ENCODE results near the gene KRT23. TPM values are rescaled to one million over a fixed set of nuclear protein-coding genes. Genes with fewer than 3 reads are reported as not detected.
"Not testable (repeated sequence)": the region's sequence is repeated elsewhere in the genome, so short reads cannot be mapped to it uniquely, and the experiment has no call there.

KRT23 gene
- total RNA-seq, 1 donor from 2014 or later = not detected

GRCh38 chr17:40951011-40951622 lies 13.7 kb upstream of the KRT23 start:
- intact Hi-C loops (cut with micrococcal nuclease) = no loop called here

DNA sequence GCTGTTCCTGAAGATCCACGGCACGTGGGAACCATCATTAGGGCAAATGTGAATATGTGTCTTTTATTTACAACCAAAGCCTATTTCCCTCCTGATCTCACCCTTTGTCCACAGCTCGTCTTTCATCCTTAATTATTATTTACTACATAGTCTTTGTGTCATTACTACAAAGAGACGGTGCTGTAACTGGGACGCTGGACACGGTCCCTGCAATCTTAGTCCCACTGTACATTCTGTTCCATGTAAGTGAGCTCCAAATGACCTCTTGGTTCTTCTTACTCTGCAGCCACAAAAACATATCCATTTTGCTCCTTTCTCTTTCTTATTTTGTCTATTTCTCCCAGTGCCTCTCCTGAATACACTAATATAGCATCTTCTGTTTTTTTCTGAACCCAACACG lies 12.7 kb upstream of the KRT23 start:
- intact Hi-C loops (cut with micrococcal nuclease) = no loop called here

- intact Hi-C loops (cut with micrococcal nuclease) = no loop called here
These were observed 12.0 kb upstream of the KRT23 start for GRCh38 chr17:40949418-40949817.

GRCh38 chr17:40947929-40948328 lies 10.5 kb upstream of the KRT23 start:
- intact Hi-C loops (cut with micrococcal nuclease) = no loop called here

DNA sequence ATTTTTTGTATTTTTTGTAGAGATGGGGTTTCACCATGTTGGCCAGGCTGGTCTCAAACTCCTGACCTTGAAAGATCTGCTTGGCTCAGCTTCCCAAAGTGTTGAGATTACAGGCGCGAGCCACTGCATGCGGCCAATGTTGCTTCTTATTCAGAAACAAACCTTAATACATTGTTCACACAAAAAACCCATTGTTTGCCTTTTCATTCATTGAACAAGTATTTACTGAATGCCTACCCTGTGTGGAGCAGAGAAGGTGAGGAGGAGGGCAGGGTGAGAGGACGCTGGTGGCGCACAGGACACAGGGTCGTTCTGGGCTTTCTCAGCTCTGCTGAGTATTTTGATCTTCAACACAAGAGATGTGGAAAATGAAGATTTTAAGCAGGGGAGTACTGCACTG lies 8.0 kb upstream of the KRT23 start:
- intact Hi-C loops (cut with micrococcal nuclease) = no loop called here

- intact Hi-C loops (cut with micrococcal nuclease) = no loop called here
These were observed 7.1 kb upstream of the KRT23 start for GRCh38 chr17:40944531-40944930.

DNA sequence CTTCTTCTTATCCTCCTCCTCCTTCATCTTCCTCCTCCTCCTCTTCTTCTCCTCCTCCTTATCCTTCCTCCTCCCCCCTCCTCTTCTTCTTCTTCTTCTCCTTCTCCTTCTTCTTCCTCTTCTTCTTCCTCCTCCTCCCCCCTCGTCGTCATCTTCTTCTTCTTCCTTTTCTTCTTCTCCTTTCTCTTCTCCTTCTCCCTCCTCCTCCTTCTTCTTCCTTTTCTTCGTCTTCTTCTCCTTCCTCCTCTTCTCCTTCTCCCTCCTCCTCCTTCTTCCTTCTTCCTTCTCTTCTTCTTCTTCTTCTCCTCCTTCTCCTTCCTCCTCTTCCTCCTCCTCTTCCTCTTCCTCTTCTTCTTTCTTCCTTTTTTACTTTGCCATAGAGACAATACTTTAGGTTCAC lies 5.1 kb upstream of the KRT23 start:
- intact Hi-C loops (cut with micrococcal nuclease) = no loop called here

- intact Hi-C loops (cut with micrococcal nuclease) = no loop called here
These were observed 2.8 kb upstream of the KRT23 start for GRCh38 chr17:40940266-40940665.

GRCh38 chr17:40938981-40939380 lies 1.5 kb upstream of the KRT23 start:
- intact Hi-C loops (cut with micrococcal nuclease) = no loop called here

- intact Hi-C loops (cut with micrococcal nuclease) = no loop called here
These were observed 470 bp downstream of the KRT23 start for GRCh38 chr17:40936976-40937375.

DNA sequence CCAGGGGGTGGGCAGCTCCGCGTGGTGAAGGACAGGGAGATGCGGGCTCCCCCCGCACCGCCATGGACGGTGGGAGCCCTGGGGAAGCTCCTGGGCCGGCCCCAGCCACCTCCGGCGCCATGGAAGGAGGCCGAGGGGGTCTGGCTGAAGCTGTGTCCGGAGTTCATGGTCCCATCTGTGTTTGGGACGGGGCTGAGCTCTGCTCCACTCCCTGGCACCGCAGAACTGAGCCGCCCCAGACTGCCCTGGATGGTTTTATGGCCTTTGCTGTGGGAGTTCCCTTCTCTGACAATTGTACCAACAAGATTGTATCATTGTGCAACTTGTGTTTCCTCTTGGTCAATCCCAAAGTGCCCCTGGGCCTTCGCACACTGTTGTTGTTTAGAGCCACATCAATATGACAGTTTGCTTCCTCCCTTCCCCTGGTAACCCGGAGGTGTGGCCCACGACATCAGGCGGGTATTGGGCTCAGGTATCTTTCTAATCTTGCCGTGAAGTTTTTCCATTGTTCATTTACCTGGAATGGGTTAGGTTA lies 942 bp downstream of the KRT23 start:
- intact Hi-C loops (cut with micrococcal nuclease) = no loop called here

DNA sequence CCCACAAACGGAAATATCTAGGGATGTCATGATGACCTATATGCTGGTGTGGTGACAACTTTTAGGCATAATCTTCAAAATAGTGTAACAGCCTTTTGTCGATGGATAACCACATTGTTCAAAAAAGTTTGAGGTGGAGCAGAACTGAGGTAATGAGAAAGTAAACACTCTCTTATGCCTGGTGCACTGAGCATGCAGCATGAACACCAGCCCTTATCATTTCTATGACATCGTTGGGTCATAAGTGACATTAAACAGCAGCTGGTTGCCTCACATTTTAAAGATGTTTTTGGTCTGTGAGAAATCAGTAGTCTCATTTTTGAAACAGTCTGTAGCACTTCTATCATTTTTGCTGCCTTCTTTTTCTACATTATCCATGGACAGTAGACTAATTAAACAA lies 1.8 kb downstream of the KRT23 start:
- intact Hi-C loops (cut with micrococcal nuclease) = no loop called here

DNA sequence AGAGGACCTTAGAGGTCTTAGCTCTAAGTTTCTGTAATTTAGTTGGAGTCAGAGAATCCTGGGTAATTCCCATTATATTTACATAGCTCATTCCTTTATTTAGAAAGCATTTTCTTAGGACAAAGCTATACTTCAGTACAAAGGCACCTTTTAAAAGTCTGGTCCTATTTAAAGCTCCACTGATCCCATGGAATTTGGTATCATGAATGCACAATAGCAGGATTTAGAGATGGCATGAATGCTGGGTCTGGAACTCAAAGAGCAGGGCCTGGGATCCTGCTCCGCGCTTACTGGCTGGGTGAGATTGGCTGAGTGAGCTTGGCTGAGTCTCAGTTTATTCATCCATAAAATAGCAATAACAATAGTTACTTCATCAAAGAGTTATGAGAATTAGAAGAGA lies 4.8 kb downstream of the KRT23 start:
- intact Hi-C loops (cut with micrococcal nuclease) = no loop called here

DNA sequence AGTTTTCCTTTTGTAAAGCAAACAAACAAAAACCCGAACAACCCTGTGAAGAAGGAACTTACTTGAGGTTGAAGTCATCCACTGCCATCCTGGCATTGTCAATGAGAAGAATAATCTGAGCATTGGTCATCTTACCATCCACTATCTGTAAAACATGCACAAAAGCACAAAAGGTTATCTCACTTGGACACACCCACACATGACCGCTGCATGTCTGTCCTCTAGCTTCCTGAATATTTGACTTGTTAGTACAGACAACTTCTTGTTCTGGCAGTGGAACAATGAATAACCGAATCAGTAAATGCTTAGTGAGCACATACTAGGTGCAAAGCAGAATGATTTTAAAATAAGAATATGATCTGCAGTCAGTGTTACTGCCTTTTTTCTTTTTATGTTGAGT lies 6.1 kb downstream of the KRT23 start:
- intact Hi-C loops (cut with micrococcal nuclease) = no loop called here

GRCh38 chr17:40926341-40926740 lies 11.1 kb downstream of the KRT23 start:
- intact Hi-C loops (cut with micrococcal nuclease) = no loop called here

DNA sequence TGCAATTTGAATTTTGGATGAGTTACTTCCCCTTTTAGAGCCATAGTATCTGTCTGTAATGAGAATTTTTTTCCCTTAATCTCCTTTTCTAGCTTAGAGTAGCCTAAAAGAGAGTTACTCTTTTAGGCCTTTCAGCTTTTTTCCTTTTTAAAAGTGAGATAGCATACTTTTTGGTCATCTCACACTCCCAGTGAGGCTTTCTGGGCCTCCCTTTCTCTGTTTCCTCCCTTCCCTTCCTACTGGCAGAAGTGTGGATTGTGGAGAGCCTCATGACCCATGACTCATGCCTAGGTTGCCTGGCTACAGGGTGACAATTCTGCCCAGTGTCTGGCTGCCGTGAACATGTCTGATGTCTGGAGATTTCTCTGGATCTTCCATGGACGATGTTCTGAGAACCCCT lies 15.2 kb downstream of the KRT23 start:
- intact Hi-C loops (cut with micrococcal nuclease) = no loop called here

DNA sequence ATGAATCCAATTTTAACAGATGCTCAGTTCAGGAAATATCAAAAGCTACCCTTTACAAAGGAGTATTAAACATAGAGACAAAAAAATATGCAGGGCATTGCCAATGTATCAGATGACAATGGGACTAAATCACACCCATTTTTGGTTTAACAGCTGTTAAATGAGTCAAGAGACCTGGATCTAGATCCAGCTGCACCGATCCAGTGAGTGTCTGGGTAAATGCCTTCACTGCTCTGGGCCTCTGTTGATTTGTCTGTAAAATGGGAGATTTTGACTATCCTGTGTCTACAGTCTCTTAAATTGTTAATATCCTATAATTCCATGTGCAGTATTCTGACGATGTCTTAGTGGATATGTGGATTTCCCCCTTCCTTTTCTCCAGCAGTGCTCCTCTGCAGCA lies 16.4 kb downstream of the KRT23 start:
- intact Hi-C loops (cut with micrococcal nuclease) = no loop called here

DNA sequence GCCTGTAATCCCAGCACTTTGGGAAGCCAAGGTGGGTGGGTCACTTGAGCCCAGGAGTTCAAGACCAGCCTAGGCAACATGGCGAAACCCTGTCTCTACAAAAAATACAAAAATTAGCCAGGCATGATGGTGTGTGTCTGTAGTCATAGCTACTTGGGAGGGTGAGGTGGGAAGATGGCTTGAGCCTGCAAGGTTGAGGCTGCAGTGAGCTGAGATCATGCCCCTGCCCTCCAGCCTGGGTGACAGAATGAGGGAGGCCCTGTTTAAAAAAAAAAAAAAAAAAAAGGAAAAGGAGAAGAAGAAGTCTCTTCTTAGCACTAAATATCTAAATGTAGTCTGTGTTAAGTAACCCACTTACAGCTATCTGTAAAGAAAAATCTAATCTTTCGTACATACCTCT lies 20.3 kb downstream of the KRT23 start:
- intact Hi-C loops (cut with micrococcal nuclease) = not testable (repeated sequence)

GRCh38 chr17:40916366-40916765 lies 21.1 kb downstream of the KRT23 start:
- intact Hi-C loops (cut with micrococcal nuclease) = no loop called here

GRCh38 chr17:40915721-40916256 lies 21.7 kb downstream of the KRT23 start:
- intact Hi-C loops (cut with micrococcal nuclease) = no loop called here

DNA sequence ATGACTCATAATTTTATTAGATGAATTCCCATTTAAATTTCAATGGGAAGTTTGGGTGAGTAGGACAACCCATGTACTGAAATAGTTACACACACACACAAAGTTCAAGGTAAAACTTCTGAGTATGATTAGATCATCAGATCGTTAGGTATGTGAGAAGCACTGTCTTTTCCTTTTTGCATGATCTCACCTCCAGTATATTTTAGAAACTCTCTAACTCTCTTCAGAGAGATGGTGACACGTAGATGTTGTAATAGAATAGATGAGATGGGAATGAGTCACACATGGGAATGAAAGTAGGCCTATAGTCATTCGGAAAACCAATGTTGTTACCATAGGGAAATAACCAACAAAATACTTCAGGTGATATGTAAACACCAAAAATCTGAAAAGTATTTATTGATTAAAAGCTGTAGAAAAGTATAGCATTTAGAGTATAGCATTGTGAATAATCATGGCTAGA lies 22.2 kb downstream of the KRT23 start:
- intact Hi-C loops (cut with micrococcal nuclease) = no loop called here

- intact Hi-C loops (cut with micrococcal nuclease) = no loop called here
These were observed 23.2 kb downstream of the KRT23 start for GRCh38 chr17:40914075-40914855.
